IMR-90 (cell line): ENCODE results near the gene UPK3A. TPM values are rescaled to one million over a fixed set of nuclear protein-coding genes. Genes with fewer than 3 reads are reported as not detected.

Source experiments
- ATAC-seq: fragments of 200-7000 bp; cut with Tn5 transposase; 2 replicates; pipeline ENCODE4 v1.9.1; 2020; ENCODE audit warnings: low read depth, mild to moderate bottlenecking, moderate library complexity
- BruUV-seq: library from RNA; stranded (reverse); fragments of 400-500 nt; replicated peaks from 2 replicates; lab custom pipeline; 2021; lab: Mats Ljungman, UMichigan
- CTCF ChIA-PET: fragments of 300-600 bp; formaldehyde crosslinking; extraction: SDS; loops from one replicate; lab custom pipeline; 2021; ENCODE audit warnings: antibody characterized with exemption; lab: Yijun Ruan, JAX
- POLR2A ChIA-PET: fragments of 300-600 bp; sonication (Branson Sonifier 250); formaldehyde crosslinking; loops from one replicate; lab custom pipeline; 2022; ENCODE audit warnings: antibody characterized with exemption; ENCODE audit not compliant: unreplicated experiment; lab: Charles Lee
- DNase-seq: peaks from one replicate; pipeline ENCODE4 v3.0.0; 2013
- H2AFZ ChIP-seq: replicated peaks from 2 replicates; pipeline ENCODE3; 2013; ENCODE audit warnings: low read length, mild to moderate bottlenecking; ENCODE audit not compliant: poor library complexity
- H2AK5ac ChIP-seq: 2 replicates; pipeline ENCODE4 v1.6.1; 2013; ENCODE audit warnings: low read depth, low read length, inconsistent platforms
- H2AK9ac ChIP-seq: replicated peaks from 2 replicates; pipeline ENCODE3; 2013; ENCODE audit warnings: mild to moderate bottlenecking, low read depth, low read length, moderate library complexity; ENCODE audit not compliant: poor library complexity
- H2BK120ac ChIP-seq: 2 replicates; pipeline ENCODE4 v1.6.1; 2013; ENCODE audit warnings: low read depth, low read length, inconsistent platforms
- H2BK15ac ChIP-seq: 3 replicates; pipeline ENCODE4 v1.6.1; 2013; ENCODE audit warnings: low read depth, low read length, inconsistent platforms
- H2BK20ac ChIP-seq: 2 replicates; pipeline ENCODE4 v1.6.1; 2013; ENCODE audit warnings: low read depth, mild to moderate bottlenecking, inconsistent platforms, low read length, moderate library complexity
- H2BK5ac ChIP-seq: 2 replicates; pipeline ENCODE4 v1.6.1; 2013; ENCODE audit warnings: mild to moderate bottlenecking, low read depth, low read length, inconsistent platforms; ENCODE audit not compliant: poor library complexity, severe bottlenecking
- H3K14ac ChIP-seq: replicated peaks from 2 replicates; pipeline ENCODE4 v1.6.1; 2013; ENCODE audit warnings: low read depth, low read length, inconsistent platforms
- H3K18ac ChIP-seq: 2 replicates; pipeline ENCODE4 v1.6.1; 2013; ENCODE audit warnings: low read depth, low read length, control low read depth
- H3K23ac ChIP-seq: 2 replicates; pipeline ENCODE4 v1.6.1; 2013; ENCODE audit warnings: low read depth, low read length, inconsistent platforms
- H3K27ac ChIP-seq: 2 replicates; pipeline ENCODE4 v1.5.1; 2013; ENCODE audit warnings: mild to moderate bottlenecking, control low read depth, low read length; ENCODE audit not compliant: insufficient read depth
- H3K27me3 ChIP-seq: 2 replicates; pipeline ENCODE4 v1.6.1; 2013; ENCODE audit warnings: low read length; ENCODE audit not compliant: control insufficient read depth, insufficient read depth
- H3K36me3 ChIP-seq: 2 replicates; pipeline ENCODE4 v1.6.1; 2013; ENCODE audit warnings: low read length, mixed read lengths; ENCODE audit not compliant: control insufficient read depth, insufficient read depth
- H3K4ac ChIP-seq: 2 replicates; pipeline ENCODE4 v1.6.1; 2013; ENCODE audit warnings: low read depth, low read length, inconsistent platforms
- H3K4me1 ChIP-seq: 2 replicates; pipeline ENCODE4 v1.6.1; 2013; ENCODE audit warnings: low read length, mixed read lengths; ENCODE audit not compliant: control insufficient read depth, insufficient read depth
- H3K4me2 ChIP-seq: 2 replicates; pipeline ENCODE4 v1.6.1; 2013; ENCODE audit warnings: low read depth, mild to moderate bottlenecking, control low read depth, low read length, moderate library complexity
- H3K4me3 ChIP-seq: 2 replicates; pipeline ENCODE4 v1.5.1; 2013; ENCODE audit warnings: low read depth, mild to moderate bottlenecking, control low read depth, low read length, moderate library complexity; ENCODE audit not compliant: insufficient read depth
- H3K56ac ChIP-seq: 2 replicates; pipeline ENCODE4 v1.6.1; 2013; ENCODE audit warnings: low read length, inconsistent platforms; ENCODE audit not compliant: insufficient read depth; ENCODE audit errors: extremely low read depth
- H3K79me1 ChIP-seq, 2 experiments: 2 replicates each; pipeline ENCODE4 v1.6.1; 2013; ENCODE audit warnings: low read length in 2 of 2, inconsistent platforms in 1 of 2, low read depth in 1 of 2
- H3K9ac ChIP-seq: 2 replicates; pipeline ENCODE4 v1.6.1; 2013; ENCODE audit warnings: low read depth, low read length, control low read depth
- H3K9me1 ChIP-seq: 2 replicates; pipeline ENCODE4 v1.6.1; 2013; ENCODE audit warnings: low read length, inconsistent platforms; ENCODE audit not compliant: insufficient read depth
- H3K9me3 ChIP-seq: 2 replicates; pipeline ENCODE4 v1.6.1; 2013; ENCODE audit warnings: low read length; ENCODE audit not compliant: control insufficient read depth, insufficient read depth
- H4K20me1 ChIP-seq: 2 replicates; pipeline ENCODE4 v1.6.1; 2013; ENCODE audit warnings: low read length, inconsistent platforms; ENCODE audit not compliant: insufficient read depth
- H4K5ac ChIP-seq: 2 replicates; pipeline ENCODE4 v1.6.1; 2013; ENCODE audit warnings: mild to moderate bottlenecking, low read depth, low read length, control low read depth
- H4K8ac ChIP-seq, 2 experiments: 2 replicates each; pipeline ENCODE4 v1.6.1; 2013; ENCODE audit warnings: low read depth in 2 of 2, low read length in 2 of 2, control low read depth in 1 of 2, inconsistent platforms in 1 of 2
- H4K91ac ChIP-seq: 2 replicates; pipeline ENCODE4 v1.6.1; 2013; ENCODE audit warnings: low read depth, low read length, inconsistent platforms; ENCODE audit not compliant: insufficient read depth
- CEBPB ChIP-seq: IDR thresholded peaks from 2 replicates; pipeline ENCODE4 v1.6.1; 2012; ENCODE audit warnings: low read depth, low read length, improper control_type of control experiment
- MAZ ChIP-seq: IDR thresholded peaks from 2 replicates; pipeline ENCODE4 v1.6.1; 2012; ENCODE audit warnings: low read depth, mild to moderate bottlenecking, low read length, improper control_type of control experiment, moderate library complexity, borderline replicate concordance
- POLR2A ChIP-seq: IDR thresholded peaks from 2 replicates; pipeline ENCODE4 v1.6.1; 2012; ENCODE audit warnings: mild to moderate bottlenecking, low read depth, low read length
- WGBS, 2 experiments: methylation state at CpG; one replicate each; pipeline versions ENCODE4 v1.1.5 to v1.1.7; 2013; ENCODE audit warnings: missing lambda C conversion rate in 2 of 2; ENCODE audit not compliant: insufficient read length in 1 of 2; ENCODE audit errors: extremely low coverage in 2 of 2; 5-methylcytosine and 5-hydroxymethylcytosine counted together
- dilution Hi-C: fragments of 300-500 bp; cut with HindIII; formaldehyde crosslinking; loops from one replicate; pipeline ENCODE4 v1.14.3; 2018; ENCODE audit warnings: low sequenced_read_pairs; ENCODE audit not compliant: unreplicated experiment
- in situ Hi-C: fragments of 300-500 bp; cut with MboI; formaldehyde crosslinking; loops from 3 replicates; pipeline ENCODE4 v1.14.3; 2019; ENCODE audit warnings: low sequenced_read_pairs, inconsistent platforms, mixed read lengths
- intact Hi-C: fragments of 100-400 bp; cut with micrococcal nuclease; formaldehyde crosslinking; loops from 2 replicates; pipeline ENCODE4 v1.10.0; 2022
- polyA plus RNA-seq, 3 experiments: library from polyadenylated mRNA; depleted of rRNA; stranded (reverse); fragments of >200 nt; gene quantifications; 2 replicates each; pipeline ENCODE4 v1.2.3, GENCODE V29; 2012; ENCODE audit warnings: low replicate concordance in 1 of 3
- total RNA-seq: library from RNA; depleted of rRNA; stranded (reverse); fragments of >200 nt; gene quantifications from 2 replicates; pipeline ENCODE4 v1.2.3, GENCODE V29; 2012

Gene UPK3A
- total and polyA plus RNA-seq, 2 of the 4 experiments (the other 2 are of a cell fraction): not detected

- Histone ChIP-seq H3K9me3 (no peaks in the 10 kb centered on the region), H3K9ac (no peak overlapping the region), H2BK120ac (no peak overlapping the region), H3K4me3 (no peak overlapping the region), H4K5ac (no peak overlapping the region), H2AK9ac (no peak overlapping the region), H3K36me3 (peaks cover 44% of the 10 kb centered on the region), H3K18ac (no peak overlapping the region), H3K4me2 (no peak overlapping the region), H3K4ac (no peak overlapping the region), H2AFZ (no peak overlapping the region), H4K20me1 (no peaks in the 10 kb centered on the region), H3K79me1 (no peaks in the 10 kb centered on the region), H4K8ac (no peak overlapping the region), H2BK5ac (no peak overlapping the region), H2BK20ac (no peak overlapping the region), H3K27me3 (no peaks in the 10 kb centered on the region), H2BK15ac (no peak overlapping the region), H3K14ac (no peak overlapping the region), H3K27ac (no peak overlapping the region), H3K56ac (no peak overlapping the region), H3K4me1 (no peaks in the 10 kb centered on the region; the same call in 1 of the 2 replicates), H2AK5ac (no peak overlapping the region), H3K9me1 (no peaks in the 10 kb centered on the region), H3K23ac (no peak overlapping the region), H4K91ac (no peak overlapping the region)
- ChIA-PET CTCF (no interaction called here), POLR2A (no interaction called here)
- in situ Hi-C loops (no loop called here), dilution Hi-C loops (no loop called here), intact Hi-C loops (no loop called here)
- no peak for DNase-seq
- 100% methylated on average over 2 of the region's 8 CpGs; no CpG with 5 or more reads in 1 of the 2 experiments for WGBS, 2 experiments
- TF ChIP-seq MAZ: no peak
- TF ChIP-seq POLR2A: no peak
- TF ChIP-seq CEBPB: peak; percentile 79
- BruUV-seq: no TSS peak
- no peak for ATAC-seq
Observed at GRCh38 chr22:45340323-45340722, 55.6 kb downstream of the UPK3A start.
